Mucosa of descending colon (tissue), 3 donors: Measurements from ENCODE around the gene PMFBP1. TPM values are rescaled to one million over a fixed set of nuclear protein-coding genes. Genes with fewer than 3 reads are reported as not detected.
A peak's percentile ranks its signal among the peaks of the same experiment; 100 is the strongest.

Source experiments
- ATAC-seq: fragments of 200-7000 bp; cut with Tn5 transposase; one replicate; pipeline ENCODE4 v1.9.1; 2020; ENCODE audit warnings: mild to moderate bottlenecking, moderate library complexity
- DNase-seq, 3 donors: peaks; one replicate each; pipeline ENCODE4 v3.0.0-alpha.2; 2020
- H3K36me3 ChIP-seq: fragments of 200-600 bp; one replicate; pipeline ENCODE4 v1.8.0; 2021; ENCODE audit warnings: low read depth, mild to moderate bottlenecking
- H3K4me1 ChIP-seq: fragments of 200-600 bp; one replicate; pipeline ENCODE4 v1.8.0; 2021; ENCODE audit warnings: low read depth, mild to moderate bottlenecking
- H3K4me3 ChIP-seq: fragments of 200-600 bp; one replicate; pipeline ENCODE4 v1.8.0; 2021; ENCODE audit warnings: mild to moderate bottlenecking
- H3K9me3 ChIP-seq: fragments of 200-600 bp; one replicate; pipeline ENCODE4 v1.8.0; 2021; ENCODE audit warnings: mild to moderate bottlenecking
- CTCF ChIP-seq: fragments of 200-600 bp; IDR thresholded peaks from one replicate; pipeline ENCODE4 v1.8.0; 2022; ENCODE audit warnings: antibody characterized with exemption, mild to moderate bottlenecking
- intact Hi-C, 2 donors: fragments of 100-400 bp; cut with DNase I in 1 of 2; cut with micrococcal nuclease in 1 of 2; formaldehyde crosslinking; loops; one replicate each; pipeline versions ENCODE4 v1.11.0 to v1.11.1; 2022; cut with DNase I, micrococcal nuclease
- total RNA-seq, 3 donors: library from RNA; stranded (reverse); fragmentation: NEBNext Ultra II Directional in 2 of 3; extraction: Animal tissue kit (Norgen Biotek cat#: 25700) in 2 of 3; gene quantifications; one replicate each; pipeline versions ENCODE4 v1.2.1 to v1.2.4, GENCODE V29; 2021 to 2023
- donor health status: DM: no; HTN: no; CAD: no; lungs with moderate emphysema.
- donor health status: DM: no; HTN: no; CAD: no.
- donor health status: DM: no; HTN: yes; CAD: no.

Gene PMFBP1
- total RNA-seq, 3 donors from 2014 or later: 3.6 to 9.7 (median 7.2) TPM

GRCh38 chr16:72073560-72074230, 98.3 kb downstream of the PMFBP1 start:
- DNase-seq (no peak), ATAC-seq (no peak)
- Histone ChIP-seq H3K36me3 (no peaks in the 10 kb centered on the region), H3K9me3 (no peaks in the 10 kb centered on the region), H3K4me3 (no peak overlapping the region), H3K4me1 (no peaks in the 10 kb centered on the region)
- no peak for TF ChIP-seq CTCF
- intact Hi-C loops: no loop called here

GRCh38 chr16:72072514-72073342, 99.2 kb downstream of the PMFBP1 start:
- intact Hi-C loops: no loop called here
- no peaks in the 10 kb centered on the region for H3K9me3 ChIP-seq

More at GRCh38 chr16:72072514-72073342, 99.2 kb downstream of the PMFBP1 start:
- ATAC-seq (peak; percentile 58), DNase-seq (peak in 1 of 3 donors; percentile 28)
- no peak overlapping the region for H3K4me3 ChIP-seq
- no peaks in the 10 kb centered on the region for H3K4me1 ChIP-seq
- TF ChIP-seq CTCF: no peak
- H3K36me3 ChIP-seq: no peaks in the 10 kb centered on the region

Other genes starting within 250 kb of the PMFBP1 start
- under 1 TPM; 0.06 to 0.39 (median 0.13) TPM for gene PKD1L3, start 171.8 kb downstream of the PMFBP1 start, total RNA-seq
- gene DHODH, start 163.4 kb downstream of the PMFBP1 start, total RNA-seq: 1 to 10 TPM; 5.9 to 8.3 (median 7.4) TPM
- gene HP, start 117.7 kb downstream of the PMFBP1 start, total RNA-seq: 1 to 10 TPM in 1 of 3 donors, under 1 TPM in 2; 0.38 to 4.6 (median 0.51) TPM
- under 1 TPM in 1 of 3 donors, not detected in 2; 0.51 TPM for gene HPR, start 108.9 kb downstream of the PMFBP1 start, total RNA-seq
- 10 to 100 TPM in 2 of 3 donors, 1 to 10 TPM in 1; 9.8 to 14.5 (median 12.0) TPM for gene TXNL4B, start 78.5 kb downstream of the PMFBP1 start, total RNA-seq
- 10 to 100 TPM; 56.0 to 75.9 (median 62.7) TPM for gene DHX38, start 78.3 kb downstream of the PMFBP1 start, total RNA-seq